Suppressor macrophage (primary cell): ENCODE measurements around the gene CABP2.

Experiments used
- DNase-seq, 4 experiments: peaks; one replicate each; pipeline ENCODE4 v3.0.0-alpha.2; 2020 to 2022

CABP2 gene

DNA sequence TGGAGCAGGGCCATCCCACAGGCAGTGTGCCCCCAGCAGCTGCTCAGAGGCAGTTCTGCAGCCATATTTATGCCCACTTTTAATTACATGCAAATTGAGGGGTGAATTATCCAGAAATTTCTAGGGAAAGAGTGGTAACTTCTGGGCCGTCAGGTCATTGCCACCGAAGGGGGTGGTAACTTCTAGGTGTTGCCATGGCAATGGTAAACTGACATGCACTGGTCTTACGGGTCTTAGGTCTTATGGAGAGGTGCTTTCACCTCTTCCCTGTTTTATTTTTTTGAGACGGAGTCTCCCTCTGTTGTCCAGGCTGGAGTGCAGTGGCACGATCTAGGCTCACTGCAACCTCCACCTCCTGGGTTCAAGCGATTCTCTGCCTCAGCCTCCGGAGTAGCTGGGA is 50.4 kb downstream of the CABP2 start:
- no peak for DNase-seq

DNA sequence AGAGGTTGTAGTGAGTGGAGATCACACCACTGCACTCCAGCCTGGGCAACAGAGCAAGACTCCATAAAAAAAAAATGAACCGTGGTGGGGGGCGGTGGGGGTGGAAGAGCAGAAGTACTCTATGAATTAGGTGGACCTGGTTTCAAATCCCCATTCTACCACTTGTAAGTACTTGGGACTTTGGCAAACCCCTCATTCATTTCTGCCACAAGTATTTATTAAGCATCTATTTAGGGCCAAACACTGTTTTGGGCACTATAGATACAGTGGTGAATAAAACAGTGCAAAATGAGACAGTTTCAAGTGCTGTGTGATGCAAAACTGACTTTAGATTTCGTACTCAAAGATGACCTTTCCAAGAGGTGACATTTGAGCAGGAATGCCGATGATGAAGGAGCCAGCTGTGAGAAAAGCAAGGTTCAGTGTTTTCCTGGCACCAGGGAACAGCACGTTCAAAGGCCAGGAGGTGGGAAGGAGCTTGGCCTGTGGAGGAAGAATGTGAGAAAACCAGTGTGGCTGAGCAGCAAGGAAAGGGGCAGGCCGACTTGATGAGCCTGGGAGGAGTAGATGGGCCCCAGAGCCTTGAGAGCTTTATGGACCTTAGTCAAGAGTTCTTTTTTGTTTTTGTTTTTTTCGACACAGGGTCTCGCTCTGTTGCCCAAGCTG is 52.8 kb downstream of the CABP2 start:
- DNase-seq, result no peak

DNA sequence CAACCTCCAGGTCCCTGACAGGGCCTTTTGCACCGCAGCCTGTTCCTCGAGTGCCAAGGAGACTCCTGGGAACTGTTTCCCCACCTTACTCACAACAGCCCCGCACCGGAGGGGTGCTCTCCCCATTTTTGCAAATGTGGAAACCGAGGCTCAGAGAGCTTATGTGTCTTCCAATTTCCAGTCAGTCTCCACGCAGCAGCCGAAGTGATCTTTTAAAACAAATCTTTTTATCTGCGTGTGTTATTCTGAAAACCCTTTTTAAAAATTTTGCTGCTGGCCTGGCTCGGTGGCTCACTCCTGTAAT is 53.8 kb downstream of the CABP2 start:
- DNase-seq, result no peak
